SJCRH30 (cell line): ENCODE results near the gene TRPM1. TPM values are rescaled to one million over a fixed set of nuclear protein-coding genes. Genes with fewer than 3 reads are reported as not detected.

Experiments used
- DNase-seq, 2 experiments: peaks; one replicate each; pipeline ENCODE4 v3.0.0-alpha.2; 2015 to 2020
- H3K27ac ChIP-seq: fragments of 250-450 bp; sonication (Bioruptor Pico); 2 replicates; pipeline ENCODE4 v1.5.1; 2020; ENCODE audit warnings: mild to moderate bottlenecking, moderate library complexity
- H3K27me3 ChIP-seq: fragments of 250-450 bp; sonication (Bioruptor Pico); 2 replicates; pipeline ENCODE4 v1.5.1; 2020; ENCODE audit warnings: mild to moderate bottlenecking, moderate library complexity
- H3K36me3 ChIP-seq: fragments of 250-450 bp; sonication (Bioruptor Pico); 2 replicates; pipeline ENCODE4 v1.5.1; 2020; ENCODE audit warnings: mild to moderate bottlenecking, moderate library complexity
- H3K4me1 ChIP-seq: fragments of 250-450 bp; sonication (Bioruptor Pico); 2 replicates; pipeline ENCODE4 v1.5.1; 2020; ENCODE audit warnings: mild to moderate bottlenecking, moderate library complexity
- H3K4me3 ChIP-seq: fragments of 250-450 bp; sonication (Bioruptor Pico); 2 replicates; pipeline ENCODE4 v1.5.1; 2020; ENCODE audit warnings: mild to moderate bottlenecking, moderate library complexity
- H3K9me3 ChIP-seq: fragments of 250-450 bp; sonication (Bioruptor Pico); replicated peaks from 2 replicates; pipeline ENCODE4 v1.5.1; 2020; ENCODE audit warnings: mild to moderate bottlenecking, moderate library complexity
- total RNA-seq: library from RNA; depleted of rRNA; stranded (reverse); fragments of >200 nt; shearing (Covaris generic); gene quantifications from 2 replicates; pipeline ENCODE4 v1.2.3, GENCODE V29; 2014

TRPM1 gene
- total RNA-seq, 1 experiment from 2014 or later, result 0.06 TPM

DNA sequence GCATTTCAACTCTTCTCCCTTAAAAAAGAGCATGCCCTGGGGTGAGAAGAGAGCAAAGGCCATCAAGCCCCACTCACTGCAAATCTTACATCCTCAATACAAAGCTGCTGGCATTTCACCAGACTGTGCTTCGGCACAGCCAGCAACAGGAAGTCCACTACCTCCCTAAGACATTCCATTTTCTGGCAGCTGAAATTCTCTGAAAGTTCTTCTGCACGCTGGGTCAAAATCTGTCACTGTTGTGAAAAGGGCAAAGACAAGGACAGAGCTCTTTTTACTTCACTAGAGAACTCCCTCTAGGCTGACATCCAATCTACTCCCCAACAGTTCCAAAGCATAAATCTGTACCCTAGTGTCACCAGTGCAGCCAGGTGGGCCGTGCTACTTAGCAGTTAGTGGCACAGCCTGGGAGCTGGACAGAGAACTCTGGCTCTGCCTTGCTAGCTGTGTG, 116.4 kb downstream of the TRPM1 start:
- H3K27me3 ChIP-seq, result no peaks in the 10 kb centered on the region
- H3K4me3 ChIP-seq, result no peak overlapping the region
- no peak overlapping the region for H3K27ac ChIP-seq
- no peaks in the 10 kb centered on the region for H3K36me3 ChIP-seq
- no peaks in the 10 kb centered on the region for H3K9me3 ChIP-seq
- DNase-seq, result no peak
- H3K4me1 ChIP-seq, result peaks cover 4% of the 10 kb centered on the region

DNA sequence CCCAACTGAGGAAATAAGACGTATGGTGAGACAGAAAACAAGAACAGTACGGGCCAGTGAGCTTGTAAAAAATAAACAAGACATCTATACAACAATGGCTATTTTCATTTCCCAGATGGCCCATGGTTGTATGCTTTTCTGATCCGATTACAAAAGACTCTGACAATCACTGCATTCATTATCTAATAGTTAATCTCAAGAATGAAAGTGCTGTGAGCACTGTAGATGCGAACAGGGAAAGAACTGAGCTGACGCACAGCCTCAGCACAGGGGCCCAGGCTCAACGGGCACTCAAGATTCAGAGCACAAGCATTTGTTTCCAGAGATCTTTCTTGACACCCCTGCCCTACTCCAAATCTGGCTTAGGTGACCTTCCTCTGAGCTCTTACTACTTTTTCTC, 117.0 kb downstream of the TRPM1 start:
- H3K4me3 ChIP-seq, result no peak overlapping the region
- H3K27me3 ChIP-seq, result no peaks in the 10 kb centered on the region
- H3K36me3 ChIP-seq, result no peaks in the 10 kb centered on the region
- H3K4me1 ChIP-seq, result no peaks in the 10 kb centered on the region
- H3K27ac ChIP-seq, result no peak overlapping the region
- H3K9me3 ChIP-seq, result no peaks in the 10 kb centered on the region
- no peak for DNase-seq

DNA sequence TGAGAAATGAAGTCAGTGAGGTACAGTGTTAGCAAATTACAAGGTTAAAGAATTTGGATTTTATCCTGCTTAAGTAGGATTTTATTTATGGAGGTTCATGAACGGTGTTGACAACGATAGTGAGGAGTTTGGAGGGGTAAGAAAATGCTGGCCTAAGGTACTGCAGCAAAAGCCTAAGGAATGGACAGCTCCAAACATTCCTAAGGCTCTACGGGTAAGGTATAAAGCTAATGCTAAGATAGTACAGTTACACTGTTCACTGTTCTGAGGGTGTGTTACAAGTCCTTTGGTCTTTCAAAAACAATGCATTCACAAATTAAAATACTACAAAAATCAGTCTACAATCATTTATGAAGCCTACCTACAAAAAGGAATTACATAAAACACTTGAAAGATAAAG, 117.4 kb downstream of the TRPM1 start:
- Histone ChIP-seq H3K36me3 (no peaks in the 10 kb centered on the region), H3K4me3 (no peak overlapping the region), H3K9me3 (no peaks in the 10 kb centered on the region), H3K27ac (no peak overlapping the region), H3K4me1 (no peaks in the 10 kb centered on the region), H3K27me3 (no peaks in the 10 kb centered on the region)
- no peak for DNase-seq

DNA sequence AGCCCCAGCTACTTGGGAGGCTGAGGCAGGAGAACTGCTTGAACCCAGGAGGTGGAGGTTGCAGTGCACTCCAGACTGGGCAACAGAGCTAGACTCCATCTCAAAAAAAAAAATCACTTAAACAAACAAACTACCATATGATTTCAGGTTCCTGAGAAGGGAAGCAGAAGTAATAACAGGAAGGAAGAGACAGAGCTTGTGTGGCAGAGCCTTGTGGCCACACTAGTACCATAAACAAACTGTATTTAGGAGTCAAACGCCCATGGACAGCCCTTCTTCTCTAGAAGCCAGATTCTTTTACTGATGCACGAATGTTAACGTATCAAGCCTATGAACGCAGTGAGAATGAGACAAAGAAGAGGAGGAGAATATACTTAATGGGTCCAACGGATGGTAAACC, 122.1 kb downstream of the TRPM1 start:
- DNase-seq, result no peak
- Histone ChIP-seq H3K4me3 (no peak overlapping the region), H3K9me3 (no peaks in the 10 kb centered on the region), H3K27me3 (no peaks in the 10 kb centered on the region), H3K4me1 (no peaks in the 10 kb centered on the region), H3K27ac (no peak overlapping the region), H3K36me3 (no peaks in the 10 kb centered on the region)

DNA sequence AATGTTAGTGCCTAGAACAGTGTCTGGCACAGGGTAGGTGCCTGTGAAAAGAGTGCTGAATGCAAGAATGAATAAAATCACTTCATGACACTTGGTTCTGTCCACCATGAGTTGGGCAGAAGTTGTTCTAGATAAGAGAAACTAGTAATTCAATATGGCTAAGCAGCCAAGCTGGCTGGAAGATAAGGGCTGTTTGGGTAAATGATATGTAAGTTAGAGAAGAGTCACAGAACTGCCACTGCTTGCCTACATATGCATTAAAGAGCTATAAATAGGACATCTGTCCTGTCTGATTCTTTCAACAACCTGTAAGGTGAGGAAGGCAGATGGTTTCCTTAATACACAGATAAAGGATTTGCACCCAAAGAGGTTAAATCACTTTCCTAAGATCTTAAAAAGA, 123.2 kb downstream of the TRPM1 start:
- Histone ChIP-seq H3K27me3 (no peaks in the 10 kb centered on the region), H3K27ac (no peak overlapping the region), H3K9me3 (no peaks in the 10 kb centered on the region), H3K4me3 (no peak overlapping the region), H3K4me1 (no peaks in the 10 kb centered on the region), H3K36me3 (peaks cover 5% of the 10 kb centered on the region; the same call in 1 of the 2 replicates)
- no peak for DNase-seq

DNA sequence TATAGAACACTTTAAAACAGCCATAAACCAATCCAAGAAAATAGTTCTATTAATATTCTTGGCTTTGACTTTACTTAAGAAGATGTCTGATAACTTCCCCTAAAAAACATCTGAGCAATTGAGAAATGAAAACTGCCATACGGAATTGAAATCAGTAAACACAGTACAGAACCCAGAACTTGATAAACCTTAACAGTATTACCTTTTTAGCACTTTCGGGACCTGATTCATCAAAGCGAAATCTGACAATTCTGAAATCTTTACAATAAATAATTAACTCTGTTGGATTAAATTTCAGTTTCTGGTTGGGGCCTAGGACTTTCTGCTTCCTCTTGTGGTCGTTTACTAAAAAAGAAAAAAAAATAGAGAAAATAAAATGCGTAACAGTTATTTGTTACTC, 127.4 kb downstream of the TRPM1 start:
- no peaks in the 10 kb centered on the region for H3K9me3 ChIP-seq
- DNase-seq, result no peak
- no peaks in the 10 kb centered on the region for H3K27me3 ChIP-seq
- H3K4me3 ChIP-seq, result no peak overlapping the region
- H3K4me1 ChIP-seq, result no peaks in the 10 kb centered on the region
- H3K27ac ChIP-seq, result no peak overlapping the region
- H3K36me3 ChIP-seq, result peaks cover 5% of the 10 kb centered on the region; the same call in 1 of the 2 replicates

DNA sequence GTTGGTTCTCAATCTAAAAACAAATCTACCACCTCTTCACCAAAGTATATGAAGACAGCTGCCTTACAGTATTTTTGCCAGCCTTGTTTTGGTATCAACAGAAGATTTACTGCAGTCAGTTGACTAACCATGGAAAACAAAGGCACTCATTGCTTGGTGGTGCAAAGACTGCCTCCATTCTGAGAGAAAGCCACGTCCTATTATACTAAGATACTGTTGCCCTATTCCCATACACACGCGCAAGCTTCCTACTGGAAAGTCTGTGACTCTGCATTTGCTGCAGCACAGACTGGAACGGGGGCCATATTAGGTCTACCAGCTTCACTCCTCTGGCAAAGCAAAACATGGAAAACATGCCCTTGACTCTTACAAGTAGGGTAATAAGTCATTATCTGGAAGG, 128.1 kb downstream of the TRPM1 start:
- DNase-seq, result no peak
- H3K27me3 ChIP-seq, result no peaks in the 10 kb centered on the region
- H3K4me3 ChIP-seq, result no peak overlapping the region
- no peaks in the 10 kb centered on the region for H3K4me1 ChIP-seq
- H3K27ac ChIP-seq, result no peak overlapping the region
- H3K36me3 ChIP-seq, result peaks cover 5% of the 10 kb centered on the region; the same call in 1 of the 2 replicates
- H3K9me3 ChIP-seq, result no peaks in the 10 kb centered on the region

DNA sequence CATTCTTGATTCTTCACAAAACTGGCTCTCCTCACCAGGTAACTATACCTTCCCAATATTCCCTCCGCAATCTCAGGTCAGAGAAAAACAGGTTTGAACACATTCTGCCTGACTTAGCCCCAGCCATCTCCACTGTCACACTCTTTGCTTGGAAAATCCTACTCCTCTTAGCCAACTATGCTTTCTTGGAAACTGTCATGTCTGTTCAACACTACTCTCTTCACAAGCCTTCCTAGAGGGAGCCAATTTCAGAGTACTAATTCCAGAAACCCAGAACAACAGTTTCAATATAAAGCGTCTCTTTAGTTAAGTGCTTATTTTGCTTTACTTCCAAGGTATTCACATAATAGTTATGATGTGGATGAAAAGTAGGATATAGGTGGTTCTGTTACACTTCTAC, 131.8 kb downstream of the TRPM1 start:
- Histone ChIP-seq H3K27ac (no peak overlapping the region), H3K36me3 (peaks cover 9% of the 10 kb centered on the region; the same call in 1 of the 2 replicates), H3K9me3 (no peaks in the 10 kb centered on the region), H3K4me1 (no peaks in the 10 kb centered on the region), H3K4me3 (no peak overlapping the region), H3K27me3 (no peaks in the 10 kb centered on the region)
- no peak for DNase-seq

DNA sequence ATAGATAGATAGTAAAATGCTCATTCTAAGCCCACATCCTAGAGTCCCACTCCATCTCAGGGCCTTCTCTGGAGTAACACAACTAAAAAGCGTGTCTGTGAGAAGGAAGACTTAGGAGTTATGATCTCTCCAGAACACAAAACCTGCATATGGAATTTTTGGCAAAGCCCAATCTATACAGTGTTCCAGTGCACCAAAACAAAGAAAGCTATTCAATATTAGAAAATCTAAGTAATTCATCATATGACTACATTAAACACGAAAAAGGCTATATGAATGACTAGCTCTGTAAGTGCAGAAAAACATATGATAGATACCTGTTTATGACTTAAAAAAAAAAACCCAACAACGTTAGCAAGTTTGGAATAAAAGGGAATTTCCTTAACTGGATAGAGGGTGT, 137.8 kb downstream of the TRPM1 start:
- Histone ChIP-seq H3K9me3 (no peaks in the 10 kb centered on the region), H3K4me1 (no peaks in the 10 kb centered on the region), H3K27ac (no peak overlapping the region), H3K27me3 (no peaks in the 10 kb centered on the region), H3K4me3 (no peak overlapping the region), H3K36me3 (peaks cover 3% of the 10 kb centered on the region; the same call in 1 of the 2 replicates)
- no peak for DNase-seq

DNA sequence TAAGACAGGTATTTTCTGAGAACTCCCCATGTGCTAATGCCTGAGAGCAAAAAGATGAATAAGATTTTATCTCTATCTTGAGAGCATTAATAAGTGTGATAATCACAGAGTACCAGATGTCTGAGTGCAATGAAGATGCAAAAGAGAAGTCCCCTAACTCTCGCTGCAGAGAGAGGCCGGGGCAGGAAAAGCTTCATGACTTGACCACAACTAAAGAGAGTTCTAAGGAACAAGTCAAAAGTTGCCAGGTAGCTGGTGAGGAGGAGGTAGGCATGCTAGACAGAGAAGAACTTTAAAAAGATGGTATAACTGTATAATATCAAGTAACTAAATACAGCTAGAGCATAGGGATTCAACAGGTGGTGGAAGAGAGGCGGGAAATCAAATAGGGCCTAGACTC, 138.9 kb downstream of the TRPM1 start:
- Histone ChIP-seq H3K4me3 (no peak overlapping the region), H3K27me3 (no peaks in the 10 kb centered on the region), H3K4me1 (no peaks in the 10 kb centered on the region), H3K36me3 (peaks cover 8% of the 10 kb centered on the region), H3K9me3 (no peaks in the 10 kb centered on the region), H3K27ac (no peak overlapping the region)
- no peak for DNase-seq

DNA sequence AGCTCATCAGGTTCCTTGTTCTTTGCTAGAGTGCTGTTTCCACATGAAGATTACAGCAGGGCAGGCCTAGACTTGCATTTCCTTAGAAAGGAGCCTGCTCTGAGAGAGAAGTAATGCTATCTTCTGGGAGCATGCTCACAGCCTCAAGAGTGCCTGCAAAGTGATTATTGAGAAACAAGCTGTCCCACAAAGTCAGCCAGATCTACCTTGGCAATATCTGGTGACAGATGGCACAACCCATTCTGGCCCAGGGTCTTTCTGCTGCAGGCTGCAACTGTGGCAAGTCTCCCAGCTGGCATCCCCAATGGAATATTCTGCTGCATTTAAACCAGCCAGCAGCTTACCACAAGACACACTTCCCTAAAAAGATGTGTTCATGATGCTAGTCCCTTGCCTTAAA, 139.4 kb downstream of the TRPM1 start:
- peaks cover 8% of the 10 kb centered on the region for H3K36me3 ChIP-seq
- DNase-seq, result no peak
- H3K9me3 ChIP-seq, result no peaks in the 10 kb centered on the region
- H3K27ac ChIP-seq, result no peak overlapping the region
- no peaks in the 10 kb centered on the region for H3K27me3 ChIP-seq
- no peaks in the 10 kb centered on the region for H3K4me1 ChIP-seq
- no peak overlapping the region for H3K4me3 ChIP-seq

DNA sequence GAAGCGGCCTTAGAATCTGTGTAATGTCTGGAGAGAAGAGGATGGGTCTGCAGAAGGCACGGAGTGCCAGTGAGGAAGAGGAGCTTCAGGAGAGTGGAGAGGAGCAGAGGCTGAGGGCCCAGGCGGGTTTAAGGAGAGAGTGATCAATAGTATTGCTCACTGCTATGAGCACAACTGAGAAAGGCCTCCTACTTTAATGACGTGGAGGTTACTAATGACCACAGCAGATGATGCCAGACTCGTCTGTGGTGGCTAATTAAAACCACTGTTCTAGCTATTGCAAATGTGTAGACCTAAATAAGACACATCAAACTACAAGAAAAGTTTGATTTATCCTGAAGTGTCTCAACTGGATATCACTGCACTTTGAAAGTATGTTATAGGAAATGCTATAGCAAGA, 143.3 kb downstream of the TRPM1 start:
- no peak for DNase-seq

DNA sequence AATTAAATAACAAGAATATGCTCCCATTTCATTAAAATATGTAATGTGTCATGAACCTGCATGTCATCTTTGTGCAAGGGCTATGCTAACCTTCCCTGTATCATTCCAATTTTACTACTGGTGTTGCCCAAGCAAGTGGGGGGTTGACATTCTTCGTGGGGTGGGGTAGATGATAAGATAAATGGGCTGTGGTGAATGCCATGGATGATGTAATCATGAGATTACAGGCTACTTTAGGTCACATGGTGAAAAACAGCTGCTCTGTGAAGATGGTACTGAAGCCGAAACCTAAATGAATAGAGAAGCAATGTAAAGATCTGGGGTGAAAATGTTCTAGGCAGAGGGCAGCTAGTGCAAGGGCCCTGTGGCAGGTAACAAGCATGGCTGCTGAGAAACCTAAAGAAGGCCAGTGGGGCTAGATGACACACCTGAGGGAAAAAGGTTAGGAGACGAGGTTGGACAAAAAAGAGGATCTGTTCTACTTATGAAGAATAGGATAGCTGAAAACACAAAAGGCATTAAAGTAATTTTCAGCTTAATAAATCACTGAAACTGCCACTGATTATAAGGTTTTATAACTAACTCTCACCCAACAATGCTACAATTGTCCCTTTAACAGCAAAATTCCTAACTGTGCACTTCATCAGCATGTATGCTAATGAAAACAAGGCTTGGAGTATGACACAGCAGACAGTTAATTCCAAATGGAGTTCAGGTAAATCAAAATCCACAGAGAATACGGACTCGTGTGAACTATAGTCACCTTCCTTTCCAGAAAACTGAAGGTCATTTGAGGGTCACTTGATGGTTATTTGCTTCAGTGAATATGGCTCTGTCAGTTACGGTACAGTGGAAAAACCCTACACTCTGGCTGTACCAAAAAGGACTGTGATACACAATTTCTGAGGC, 145.1 kb downstream of the TRPM1 start:
- Histone ChIP-seq H3K27me3 (no peaks in the 10 kb centered on the region), H3K4me1 (peaks cover 3% of the 10 kb centered on the region; the same call in 1 of the 2 replicates), H3K9me3 (no peaks in the 10 kb centered on the region), H3K27ac (no peak overlapping the region), H3K36me3 (peaks cover 23% of the 10 kb centered on the region), H3K4me3 (no peak overlapping the region)
- peak; percentile 16 to 29 for DNase-seq

More for the DNA sequence above, 143.3 kb downstream of the TRPM1 start:
- no peaks in the 10 kb centered on the region for H3K9me3 ChIP-seq
- H3K27ac ChIP-seq, result no peak overlapping the region
- H3K4me1 ChIP-seq, result peaks cover 3% of the 10 kb centered on the region; the same call in 1 of the 2 replicates
- peaks cover 9% of the 10 kb centered on the region for H3K36me3 ChIP-seq
- H3K27me3 ChIP-seq, result no peaks in the 10 kb centered on the region
- no peak overlapping the region for H3K4me3 ChIP-seq

DNA sequence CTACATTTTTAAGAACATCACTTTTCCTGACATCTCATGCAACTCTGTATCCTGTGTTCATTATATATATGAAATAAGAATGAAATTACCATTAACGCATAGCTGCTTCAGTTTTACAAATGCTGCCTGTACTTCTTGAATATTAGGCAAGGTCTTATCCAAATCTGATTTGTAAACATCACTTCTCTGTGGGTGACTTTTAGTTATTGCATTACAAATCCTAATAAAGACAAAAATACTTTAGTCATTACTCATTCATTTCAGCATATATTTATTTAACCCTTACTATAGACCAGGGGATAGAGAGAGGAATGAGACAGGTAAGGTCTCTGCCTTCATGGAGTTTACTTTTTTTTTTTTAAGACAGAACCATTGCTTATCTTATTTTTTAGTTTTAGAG, 146.9 kb downstream of the TRPM1 start:
- no peaks in the 10 kb centered on the region for H3K27me3 ChIP-seq
- 0 out of 2 replicates have a peak, but pooled peaks cover under 1% of the 10 kb centered on the region for H3K9me3 ChIP-seq
- H3K4me3 ChIP-seq, result no peak overlapping the region
- DNase-seq, result no peak
- peaks cover 37% of the 10 kb centered on the region for H3K36me3 ChIP-seq
- no peak overlapping the region for H3K27ac ChIP-seq
- peaks cover 3% of the 10 kb centered on the region; the same call in 1 of the 2 replicates for H3K4me1 ChIP-seq

DNA sequence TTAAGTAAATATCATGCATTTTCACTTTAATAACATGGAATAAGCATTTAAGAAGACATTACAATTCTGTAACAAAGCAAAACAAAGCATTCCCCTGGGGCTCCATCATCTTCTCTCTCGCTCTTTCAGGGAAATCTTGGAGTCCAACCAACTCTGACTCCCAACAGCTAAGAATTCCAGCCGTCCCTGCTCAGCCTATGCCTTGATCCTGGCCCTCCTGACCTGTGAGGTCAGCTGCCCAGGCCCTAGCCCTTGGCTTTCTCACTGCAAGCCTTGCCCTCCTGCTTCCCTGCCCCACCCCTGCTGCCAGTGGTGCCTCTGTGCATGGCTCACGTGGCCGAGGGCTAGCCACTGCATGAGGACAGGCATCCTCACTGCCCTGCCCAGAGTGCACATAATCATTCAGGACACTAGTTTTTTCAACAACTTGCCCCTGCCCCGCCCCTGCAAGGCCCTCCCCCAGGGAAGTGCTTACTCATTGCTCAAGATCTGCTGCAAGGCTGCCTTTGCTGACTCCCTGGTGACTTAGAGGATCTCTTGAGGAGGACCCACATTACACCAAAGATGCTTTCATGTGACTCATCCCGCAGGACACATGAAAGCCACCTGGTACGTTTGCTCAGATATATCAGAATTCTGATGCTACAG, 147.7 kb downstream of the TRPM1 start:
- Histone ChIP-seq H3K27me3 (no peaks in the 10 kb centered on the region), H3K9me3 (0 out of 2 replicates have a peak, but pooled peaks cover 6% of the 10 kb centered on the region), H3K27ac (no peak overlapping the region), H3K4me1 (peaks cover 3% of the 10 kb centered on the region; the same call in 1 of the 2 replicates), H3K36me3 (peaks cover 45% of the 10 kb centered on the region), H3K4me3 (no peak overlapping the region)
- no peak for DNase-seq
